Measurements from ENCODE around the gene YIF1A.
"Not testable (repeated sequence)": the region's sequence is repeated elsewhere in the genome, so short reads cannot be mapped to it uniquely, and the experiment has no call there.

Gene YIF1A

DNA sequence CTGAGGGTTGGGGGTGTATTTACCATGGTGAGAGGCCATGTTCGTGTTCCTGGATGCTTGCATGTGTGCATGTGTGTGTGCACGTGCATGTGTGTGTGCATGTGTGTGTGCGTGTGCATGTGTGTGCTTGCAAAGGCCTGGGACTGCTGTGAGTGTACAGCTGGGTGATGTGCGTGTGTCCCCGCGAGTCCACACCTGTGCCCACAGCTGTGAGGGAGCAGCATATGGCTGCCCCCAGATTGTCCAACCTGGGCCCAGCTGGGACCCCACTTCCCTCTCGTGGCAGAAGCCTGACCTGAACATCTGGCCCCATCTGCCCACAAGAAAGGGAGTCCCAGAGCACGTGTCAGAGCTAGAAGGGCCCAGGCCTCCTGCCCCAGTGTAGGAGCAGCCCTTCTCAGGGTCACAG lies 36.3 kb upstream of the YIF1A start:
- no peak for ATAC-seq

DNA sequence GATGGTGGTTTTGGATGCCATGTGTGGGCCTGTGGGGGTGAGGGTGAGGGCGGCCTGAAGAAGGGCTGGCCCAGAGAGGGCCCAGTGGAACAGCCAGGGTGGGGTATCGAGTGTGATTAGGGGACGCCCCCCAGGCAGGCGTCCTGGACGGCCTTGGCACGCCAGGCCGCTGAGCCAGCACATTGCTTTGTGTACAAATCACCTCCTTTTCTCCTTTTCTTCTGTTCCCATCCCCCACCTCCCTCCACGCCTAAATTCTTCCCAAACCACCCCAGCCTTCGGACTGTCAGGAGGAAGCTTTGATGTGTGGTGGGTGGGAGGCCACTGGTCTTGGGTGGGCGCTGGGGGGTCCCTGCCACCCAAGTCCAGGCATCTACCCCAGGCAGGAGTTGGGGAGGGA lies 35.7 kb upstream of the YIF1A start:
- ATAC-seq: no peak

GRCh38 chr11:66323684-66324083 lies 34.7 kb upstream of the YIF1A start:
- ATAC-seq: no peak

DNA sequence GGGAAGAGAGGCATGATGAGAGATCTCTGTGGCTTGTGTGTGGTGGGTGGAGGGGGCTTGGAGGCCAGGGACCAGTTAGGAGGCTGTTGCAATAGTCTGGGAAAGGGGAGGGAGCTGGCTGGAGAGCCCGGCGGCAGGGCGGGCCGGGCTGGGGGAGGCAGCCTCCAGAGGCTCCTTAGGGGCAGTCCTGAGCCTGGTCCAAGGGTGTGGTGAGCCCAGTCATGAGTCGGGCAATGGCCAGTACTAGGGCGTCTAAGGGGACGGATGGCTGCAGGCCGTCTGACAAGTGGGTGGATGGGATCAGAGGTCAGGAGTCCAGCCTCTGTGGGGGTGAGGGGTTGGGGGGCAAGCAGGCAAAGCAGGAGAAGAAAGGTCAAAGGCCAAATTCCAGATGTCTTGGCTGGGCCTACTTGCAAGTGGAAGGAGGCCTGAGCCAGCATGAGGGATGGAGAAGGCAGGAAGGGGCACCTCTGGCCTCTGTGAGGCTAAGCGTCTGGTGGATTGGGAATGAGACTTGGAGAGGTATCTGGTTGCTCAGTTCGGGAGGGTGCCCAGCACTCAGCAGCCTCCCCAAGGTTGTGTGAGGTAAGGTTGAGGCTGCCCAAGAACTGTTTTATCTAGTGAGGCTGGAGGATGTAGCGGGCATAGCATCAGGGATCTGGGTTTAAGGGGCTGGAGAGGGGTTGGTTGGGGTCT lies 33.9 kb upstream of the YIF1A start:
- ATAC-seq: no peak

GRCh38 chr11:66321606-66322005 lies 32.7 kb upstream of the YIF1A start:
- ATAC-seq: no peak

DNA sequence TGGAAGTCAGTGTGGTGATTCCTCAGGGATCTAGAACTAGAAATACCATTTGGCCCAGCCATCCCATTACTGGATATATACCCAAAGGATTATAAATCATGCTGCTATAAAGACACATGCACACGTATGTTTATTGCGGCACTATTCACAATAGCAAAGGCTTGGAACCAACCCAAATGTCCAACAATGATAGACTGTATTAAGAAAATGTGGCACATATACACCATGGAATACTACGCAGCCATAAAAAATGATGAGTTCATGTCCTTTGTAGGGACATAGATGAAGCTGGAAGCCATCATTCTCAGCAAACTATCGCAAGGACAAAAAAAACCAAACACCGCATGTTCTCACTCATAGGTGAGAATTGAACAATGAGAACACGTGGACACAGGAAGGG lies 31.8 kb upstream of the YIF1A start:
- ATAC-seq: not testable (repeated sequence)

DNA sequence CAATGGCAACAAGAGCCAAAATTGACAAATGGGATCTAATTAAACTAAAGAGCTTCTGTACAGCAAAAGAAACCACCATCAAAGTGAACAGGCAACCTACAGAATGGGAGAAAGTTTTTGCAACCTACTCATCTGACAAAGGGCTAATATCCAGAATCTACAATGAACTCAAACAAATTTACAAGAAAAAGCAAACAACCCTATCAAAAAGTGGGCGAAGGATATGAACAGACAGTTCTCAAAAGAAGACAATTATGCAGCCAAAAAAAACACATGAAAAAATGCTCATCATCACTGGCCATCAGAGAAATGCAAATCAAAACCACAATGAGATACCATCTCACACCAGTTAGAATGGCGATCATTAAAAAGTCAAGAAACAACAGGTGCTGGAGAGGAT lies 31.3 kb upstream of the YIF1A start:
- not testable (repeated sequence) for ATAC-seq

- ATAC-seq: no peak
These were observed 29.6 kb upstream of the YIF1A start for GRCh38 chr11:66318600-66318970.

DNA sequence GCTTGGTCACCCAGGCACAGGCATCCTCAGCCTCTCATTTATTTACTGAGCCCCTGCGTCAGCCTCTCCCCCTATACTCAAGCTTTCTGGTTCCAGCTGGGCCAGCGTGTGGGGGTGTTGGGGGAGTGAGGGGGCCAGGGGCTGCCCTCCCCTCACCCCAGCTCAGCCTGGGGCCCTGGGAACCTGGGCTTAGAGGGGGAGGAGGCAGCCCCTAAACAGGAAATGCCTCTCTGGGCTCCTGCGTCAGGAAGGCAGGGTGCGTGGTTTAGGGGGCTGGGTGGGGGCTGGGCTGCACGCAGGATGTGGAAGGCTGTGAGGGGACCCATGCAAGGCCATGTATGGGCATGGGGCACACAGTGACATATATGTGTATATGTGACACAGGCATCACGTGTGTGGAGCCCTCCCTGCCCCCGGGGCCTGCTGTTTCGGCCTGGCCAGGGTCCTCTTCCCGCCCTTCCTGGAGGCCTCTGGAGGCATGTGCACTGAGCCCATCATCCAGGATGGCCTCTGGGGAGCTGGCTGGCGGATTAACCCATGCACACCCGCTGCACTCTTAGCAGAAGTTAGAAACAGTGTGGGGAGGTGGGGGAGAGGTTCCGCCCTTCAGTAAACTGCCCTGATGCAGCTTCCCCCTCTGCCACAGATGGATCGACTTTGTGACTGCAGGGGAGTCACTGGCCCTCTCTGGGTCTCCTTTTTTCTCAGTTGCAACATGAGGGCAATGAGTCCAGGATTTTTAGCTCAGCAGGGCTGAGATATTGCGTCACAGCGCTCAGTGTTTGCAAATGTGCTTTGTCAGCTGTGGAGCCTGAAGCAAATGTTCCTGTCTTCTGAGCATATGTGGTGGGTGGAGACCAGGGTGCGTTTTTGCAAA lies 29.0 kb upstream of the YIF1A start:
- peak; percentile 55 to 60 for ATAC-seq

GRCh38 chr11:66317322-66317722 lies 28.4 kb upstream of the YIF1A start:
- ATAC-seq: no peak

- ATAC-seq: no peak
These were observed 27.9 kb upstream of the YIF1A start, which contains the start of gene CD248 for GRCh38 chr11:66316849-66317251. TSS of gene CD248 (minus strand) at chr11:66317044. CDS start at chr11:66317027, 17 bp downstream.

GRCh38 chr11:66315921-66316811 lies 27.2 kb upstream of the YIF1A start:
- no peak for ATAC-seq

DNA sequence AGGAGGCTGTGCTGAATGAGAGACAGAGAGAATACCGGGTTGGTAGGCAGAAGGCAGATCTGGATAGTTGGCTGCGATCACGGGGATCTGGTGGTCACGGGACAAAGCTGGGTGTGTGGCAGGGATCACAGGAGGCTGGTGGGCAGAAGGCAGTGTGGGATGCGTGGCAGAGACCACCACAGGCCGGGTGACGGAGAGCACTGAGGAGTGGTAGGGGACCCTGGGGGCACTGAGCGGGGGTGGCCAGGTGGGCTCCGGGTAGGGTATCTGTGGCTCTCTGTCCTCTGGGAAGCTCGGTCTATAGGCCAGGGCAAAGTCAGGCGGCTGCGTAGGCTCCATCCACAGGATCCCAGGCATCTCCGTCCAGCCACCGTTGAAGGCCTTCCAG lies 26.5 kb upstream of the YIF1A start:
- no peak for ATAC-seq

- no peak for ATAC-seq
These were observed 25.9 kb upstream of the YIF1A start for GRCh38 chr11:66314561-66315497.

DNA sequence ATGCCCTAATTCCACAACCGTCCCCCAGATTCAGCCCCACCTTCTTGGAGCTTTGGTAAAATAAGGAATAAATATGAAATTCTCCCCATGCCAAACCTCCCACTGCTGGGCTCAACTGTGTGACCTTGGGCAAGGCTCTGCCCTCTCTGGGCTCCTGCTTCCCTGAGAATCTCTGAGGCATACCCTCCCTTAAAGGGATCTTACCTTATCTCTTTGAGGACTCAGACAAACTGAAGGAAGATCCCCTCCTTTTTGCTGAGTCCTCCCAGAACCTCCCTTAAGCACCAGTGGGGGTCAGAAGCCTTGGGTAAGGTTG lies 25.2 kb upstream of the YIF1A start:
- no peak for ATAC-seq

GRCh38 chr11:66313321-66314185 lies 24.6 kb upstream of the YIF1A start:
- ATAC-seq: no peak

DNA sequence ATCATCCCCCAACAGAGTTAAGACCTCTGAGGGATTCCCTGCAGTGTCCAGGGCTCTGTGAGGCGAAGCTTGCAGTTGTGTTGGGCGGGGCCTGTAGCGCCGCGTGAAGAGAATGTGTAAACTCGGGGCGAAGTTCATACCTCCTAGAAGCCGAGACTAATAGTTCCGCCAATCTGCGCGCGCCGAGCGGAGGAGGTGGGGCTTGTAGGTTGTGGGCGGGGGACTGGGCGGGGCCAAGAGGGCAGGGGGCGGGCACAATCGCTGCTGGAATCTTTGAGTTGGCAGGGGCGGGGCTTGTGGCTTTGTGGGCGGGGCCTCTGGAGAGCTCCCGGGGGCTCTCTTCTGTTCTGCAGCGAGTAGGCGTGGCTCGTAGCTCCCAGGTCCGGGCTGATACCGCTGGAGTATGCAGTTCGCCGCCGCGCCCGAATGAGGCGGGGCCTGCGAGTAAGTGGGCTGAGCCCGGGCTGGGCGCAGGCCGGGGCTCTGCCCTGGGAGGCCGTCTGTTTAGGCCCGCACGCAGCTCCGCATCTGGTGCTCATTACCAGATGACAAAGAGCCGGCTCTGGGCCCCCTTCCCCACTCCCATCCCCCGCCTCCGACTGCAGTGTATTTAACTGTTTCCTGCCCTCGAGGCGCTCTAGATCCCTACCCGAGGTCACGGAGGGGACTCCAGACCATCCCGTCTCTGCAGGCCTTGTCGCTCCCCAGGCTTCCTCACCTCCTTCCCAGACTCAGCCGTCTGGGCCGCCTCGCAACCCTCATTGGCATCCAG lies 23.8 kb upstream of the YIF1A start:
- ATAC-seq: peak; percentile 79

DNA sequence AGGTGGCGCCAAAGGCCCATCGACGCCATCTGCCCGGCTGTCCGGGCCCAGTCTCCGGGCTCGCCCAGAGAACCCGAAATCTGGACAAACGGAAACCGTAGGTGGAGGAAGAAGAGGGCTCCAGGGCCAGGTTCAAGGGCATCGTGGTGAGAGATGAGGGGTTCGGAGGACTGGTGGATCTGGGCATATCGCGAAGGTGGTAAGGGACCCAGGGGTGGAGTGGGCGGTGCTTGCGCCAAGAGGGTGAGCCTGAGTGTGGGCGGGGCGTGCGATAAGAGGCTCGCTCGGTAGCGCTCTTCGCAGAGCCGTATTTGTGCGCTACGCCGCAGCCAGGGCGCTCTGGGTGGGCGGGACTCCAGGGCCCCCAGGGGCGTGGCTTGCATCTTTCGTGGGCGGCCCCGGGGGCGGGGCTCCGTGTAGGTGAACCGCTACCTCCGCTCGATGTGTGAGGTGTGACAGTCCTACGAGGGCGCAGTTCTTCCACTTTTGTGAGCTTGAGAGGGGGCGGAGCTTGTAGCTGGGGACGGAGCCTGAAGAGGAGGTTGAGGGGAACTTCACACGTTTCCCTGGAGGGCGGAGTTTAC lies 23.1 kb upstream of the YIF1A start:
- peak; percentile 74 to 77 for ATAC-seq

DNA sequence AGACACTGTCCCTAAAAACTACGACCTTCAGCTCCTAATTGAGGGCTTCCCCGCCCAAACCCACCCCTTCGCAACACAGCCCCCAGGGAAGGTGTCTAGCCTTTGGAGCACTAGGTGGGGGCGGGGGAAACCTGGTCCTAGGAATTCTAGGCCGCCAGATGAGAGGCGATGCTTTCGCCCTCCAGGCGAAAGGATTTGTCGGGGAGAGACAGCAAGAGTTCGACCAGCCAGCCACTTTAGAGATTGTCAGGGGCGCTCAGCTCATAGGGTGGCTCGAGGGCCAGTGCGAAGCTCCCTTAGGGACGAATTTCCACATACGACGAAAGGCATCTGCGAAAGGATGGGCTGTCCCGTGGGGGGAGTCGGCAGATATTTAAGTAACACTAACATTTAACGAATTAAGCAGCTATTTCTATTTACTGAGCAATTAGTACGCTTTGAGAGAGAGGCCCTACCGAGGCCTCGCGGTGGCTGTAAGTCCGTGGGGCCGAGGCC lies 22.6 kb upstream of the YIF1A start:
- no peak for ATAC-seq

Measured in activated CD4-positive, CD25-positive, alpha-beta regulatory T cell treated with anti-CD3 and anti-CD28 coated beads, Interleukin-2, amount 50 U/mL, for 24 hours (primary cell).